Measurements from ENCODE around the gene RPS6KA5. TPM values are rescaled to one million over a fixed set of nuclear protein-coding genes. Genes with fewer than 3 reads are reported as not detected.
"Not testable (repeated sequence)": the region's sequence is repeated elsewhere in the genome, so short reads cannot be mapped to it uniquely, and the experiment has no call there.

Gene RPS6KA5
- total RNA-seq, 4 donors from 2014 or later: 5.8 to 18.4 (median 9.8) TPM

DNA sequence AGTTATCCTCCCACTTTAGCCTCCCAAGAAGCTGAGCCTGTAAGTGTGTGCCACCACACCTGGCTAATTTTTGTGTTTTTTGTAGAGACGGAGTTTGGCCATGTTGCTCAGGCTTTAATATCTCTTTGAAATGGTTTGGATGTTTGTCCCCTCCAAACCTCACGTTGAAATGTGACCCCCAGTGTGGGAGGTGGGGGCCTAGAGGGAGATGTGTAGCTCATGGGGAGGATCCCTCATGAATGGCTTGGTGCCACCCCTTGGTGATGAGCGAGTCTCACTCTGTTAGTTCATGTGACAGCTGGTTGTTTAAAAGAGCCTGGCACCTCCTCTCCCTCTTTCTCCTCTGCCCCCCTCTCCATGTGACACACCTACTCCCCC lies 220.6 kb downstream of the RPS6KA5 start:
- no peak for DNase-seq
- TF ChIP-seq, protein P1, sequence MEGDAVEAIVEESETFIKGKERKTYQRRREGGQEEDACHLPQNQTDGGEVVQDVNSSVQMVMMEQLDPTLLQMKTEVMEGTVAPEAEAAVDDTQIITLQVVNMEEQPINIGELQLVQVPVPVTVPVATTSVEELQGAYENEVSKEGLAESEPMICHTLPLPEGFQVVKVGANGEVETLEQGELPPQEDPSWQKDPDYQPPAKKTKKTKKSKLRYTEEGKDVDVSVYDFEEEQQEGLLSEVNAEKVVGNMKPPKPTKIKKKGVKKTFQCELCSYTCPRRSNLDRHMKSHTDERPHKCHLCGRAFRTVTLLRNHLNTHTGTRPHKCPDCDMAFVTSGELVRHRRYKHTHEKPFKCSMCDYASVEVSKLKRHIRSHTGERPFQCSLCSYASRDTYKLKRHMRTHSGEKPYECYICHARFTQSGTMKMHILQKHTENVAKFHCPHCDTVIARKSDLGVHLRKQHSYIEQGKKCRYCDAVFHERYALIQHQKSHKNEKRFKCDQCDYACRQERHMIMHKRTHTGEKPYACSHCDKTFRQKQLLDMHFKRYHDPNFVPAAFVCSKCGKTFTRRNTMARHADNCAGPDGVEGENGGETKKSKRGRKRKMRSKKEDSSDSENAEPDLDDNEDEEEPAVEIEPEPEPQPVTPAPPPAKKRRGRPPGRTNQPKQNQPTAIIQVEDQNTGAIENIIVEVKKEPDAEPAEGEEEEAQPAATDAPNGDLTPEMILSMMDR (IDR thresholded peaks at IDR 0.05 in 4 of 5, conservative IDR thresholded peaks at IDR 0.05 in 1 of 5): no peak
- no peak for TF ChIP-seq POLR2A (IDR thresholded peaks at IDR 0.05)
- in situ Hi-C loops (cut with MboI; ENCODE audit: low sequenced_read_pairs in 4 of 4) (no loop called here), intact Hi-C loops (cut with DNase I; ENCODE audit: low total_unique reads) (no loop called here)
- no peak for ATAC-seq
- Histone ChIP-seq H3K4me3 (no peak overlapping the region), H3K27me3 (no peaks in the 10 kb centered on the region), H3K4me1 (no peaks in the 10 kb centered on the region), H3K36me3 (no peaks in the 10 kb centered on the region), H3K9me3 (no peaks in the 10 kb centered on the region), H3K27ac (peak overlapping the region; percentile 70 to 81 (median 74))

DNA sequence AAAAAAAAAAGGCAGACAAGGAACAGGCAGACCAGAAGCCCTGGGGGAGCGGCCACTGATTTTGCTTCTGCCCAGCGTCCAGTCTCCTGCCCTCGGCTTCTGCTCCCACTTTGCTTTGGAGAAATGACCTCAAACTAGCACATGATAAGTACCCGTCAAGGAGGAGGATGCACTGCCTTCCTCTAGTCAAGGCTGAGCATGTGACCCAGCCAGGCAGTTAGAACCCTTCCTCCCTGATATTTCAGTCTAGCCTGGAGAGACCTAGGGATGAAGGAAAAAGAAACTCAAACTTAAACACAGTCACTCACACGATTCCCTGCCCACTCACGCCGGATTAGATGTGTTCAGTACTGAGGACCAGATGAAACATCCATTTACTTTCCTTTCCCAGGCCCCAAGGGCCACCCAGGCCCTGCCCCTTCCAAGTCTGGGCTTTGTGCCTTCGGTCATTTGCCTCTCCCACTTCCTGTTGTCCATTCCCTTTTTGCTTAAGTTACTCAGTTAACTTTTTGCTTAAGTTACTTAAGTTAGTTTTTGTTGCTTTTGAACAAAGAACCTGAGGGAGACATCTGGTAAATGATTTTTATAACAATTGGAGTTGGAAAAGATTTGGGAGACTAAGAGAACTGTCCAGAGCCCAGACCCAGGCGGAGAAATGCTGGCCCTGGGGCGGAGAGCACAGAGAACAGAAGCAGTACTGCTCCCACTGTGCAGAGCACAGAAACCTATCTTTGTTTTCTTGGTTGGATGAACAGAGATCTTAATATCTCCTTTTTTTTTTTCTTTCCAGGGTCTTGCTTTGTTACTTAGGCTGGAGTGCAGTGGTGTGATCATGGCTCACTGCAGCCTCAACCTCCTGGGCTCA lies 221.2 kb downstream of the RPS6KA5 start:
- DNase-seq (peak; percentile 23 to 46), ATAC-seq (peak; percentile 73 to 79)
- intact Hi-C loops (cut with DNase I; ENCODE audit: low total_unique reads) (no loop called here), in situ Hi-C loops (cut with MboI; ENCODE audit: low sequenced_read_pairs in 4 of 4) (no loop called here)
- no peaks in the 10 kb centered on the region for H3K36me3 ChIP-seq
- peak overlapping the region; percentile 70 to 81 (median 74) for H3K27ac ChIP-seq
- no peaks in the 10 kb centered on the region for H3K9me3 ChIP-seq
- H3K4me1 ChIP-seq: no peaks in the 10 kb centered on the region
- peak overlapping the region in 3 of 4 donors; percentile 23 to 34 (median 33) for H3K4me3 ChIP-seq
- TF ChIP-seq, protein P1 (IDR thresholded peaks at IDR 0.05 in 4 of 5, conservative IDR thresholded peaks at IDR 0.05 in 1 of 5): no peak
- peak in 1 of 2 donors; percentile 21 for TF ChIP-seq POLR2A (IDR thresholded peaks at IDR 0.05)
- no peaks in the 10 kb centered on the region for H3K27me3 ChIP-seq

DNA sequence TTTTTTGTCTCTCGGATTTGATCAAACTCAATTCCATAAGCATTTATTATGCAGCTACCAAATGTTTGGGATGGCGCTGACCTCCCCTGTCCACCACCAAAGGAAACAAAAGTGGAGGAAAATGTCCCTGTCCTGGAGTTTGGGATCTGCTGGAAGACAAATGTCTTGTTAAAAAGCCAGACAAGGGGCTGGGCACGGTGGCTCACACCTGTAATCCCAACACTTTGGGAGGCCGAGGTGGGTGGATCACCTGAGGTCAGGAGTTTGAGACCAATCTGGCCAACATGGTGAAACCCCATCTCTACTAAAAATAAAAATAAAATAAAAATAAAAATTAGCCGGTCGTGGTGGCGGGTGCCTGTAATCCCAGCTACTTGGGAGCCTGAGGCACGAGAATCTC lies 221.9 kb downstream of the RPS6KA5 start:
- H3K4me1 ChIP-seq; H3K36me3 ChIP-seq; H3K9me3 ChIP-seq; DNase-seq; intact Hi-C loops (cut with DNase I; ENCODE audit: low total_unique reads); in situ Hi-C loops (cut with MboI; ENCODE audit: low sequenced_read_pairs in 4 of 4); ATAC-seq; H3K27me3 ChIP-seq: not testable (repeated sequence)
- peak overlapping the region; percentile 70 to 81 (median 74) for H3K27ac ChIP-seq
- peak overlapping the region in 2 of 4 donors; percentile 33 to 34 for H3K4me3 ChIP-seq

DNA sequence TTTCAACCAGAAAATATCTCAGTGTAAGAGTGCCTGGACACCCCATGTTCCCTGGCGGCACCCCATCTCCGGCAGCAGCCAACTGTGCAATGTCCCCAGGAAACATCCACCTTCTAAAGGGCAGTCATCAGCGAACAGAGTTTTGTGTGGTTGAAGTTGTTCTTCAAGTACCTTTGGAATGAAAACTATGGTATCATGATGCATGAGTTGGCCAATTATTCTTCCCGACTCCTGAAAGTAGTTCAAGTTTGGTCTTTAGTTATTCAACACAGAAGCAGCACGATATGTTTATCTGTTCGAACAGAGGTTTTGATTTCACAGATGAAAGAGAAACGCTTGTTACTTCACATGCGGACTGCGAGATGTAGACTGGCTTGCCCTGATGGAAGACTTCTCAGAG lies 223.1 kb downstream of the RPS6KA5 start:
- Histone ChIP-seq H3K9me3 (no peaks in the 10 kb centered on the region), H3K36me3 (no peaks in the 10 kb centered on the region), H3K27me3 (no peaks in the 10 kb centered on the region), H3K4me1 (no peaks in the 10 kb centered on the region), H3K27ac (no peak overlapping the region), H3K4me3 (no peak overlapping the region)
- DNase-seq (no peak), ATAC-seq (no peak)
- TF ChIP-seq POLR2A (IDR thresholded peaks at IDR 0.05): no peak
- TF ChIP-seq, protein P1 (IDR thresholded peaks at IDR 0.05 in 4 of 5, conservative IDR thresholded peaks at IDR 0.05 in 1 of 5): no peak
- in situ Hi-C loops (cut with MboI; ENCODE audit: low sequenced_read_pairs in 4 of 4): no loop called here
- intact Hi-C loops (cut with DNase I; ENCODE audit: low total_unique reads): no loop called here

DNA sequence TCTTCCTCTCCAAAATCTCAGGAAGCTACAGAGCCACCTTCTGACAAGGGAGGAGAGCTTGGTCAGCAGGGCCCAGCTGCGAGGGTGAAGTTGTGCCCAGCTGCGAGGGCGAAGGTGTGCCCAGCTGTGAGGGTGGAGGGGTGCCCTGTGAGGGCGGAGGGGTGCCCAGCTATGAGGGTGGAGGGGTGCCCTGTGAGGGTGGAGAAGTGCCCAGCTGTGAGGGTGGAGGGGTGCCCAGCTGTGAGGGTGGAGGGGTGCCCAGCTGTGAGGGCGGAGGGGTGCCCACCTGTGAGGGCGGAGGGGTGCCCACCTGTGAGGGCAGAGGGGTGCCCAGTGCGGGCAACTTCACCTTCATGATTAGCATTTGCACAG lies 223.8 kb downstream of the RPS6KA5 start:
- no peak for TF ChIP-seq POLR2A (IDR thresholded peaks at IDR 0.05)
- TF ChIP-seq, protein P1 (IDR thresholded peaks at IDR 0.05 in 4 of 5, conservative IDR thresholded peaks at IDR 0.05 in 1 of 5): no peak
- no peak overlapping the region for H3K4me3 ChIP-seq
- in situ Hi-C loops (cut with MboI; ENCODE audit: low sequenced_read_pairs in 4 of 4): no loop called here
- no peaks in the 10 kb centered on the region for H3K9me3 ChIP-seq
- no peak overlapping the region for H3K27ac ChIP-seq
- ATAC-seq (no peak), DNase-seq (no peak)
- H3K27me3 ChIP-seq: no peaks in the 10 kb centered on the region
- intact Hi-C loops (cut with DNase I; ENCODE audit: low total_unique reads): no loop called here
- no peaks in the 10 kb centered on the region for H3K4me1 ChIP-seq
- H3K36me3 ChIP-seq: no peaks in the 10 kb centered on the region

Measured in gastrocnemius medialis (tissue), 4 donors.